Small intestine (tissue), 7 donors: ENCODE results near the gene COQ8A. TPM values are rescaled to one million over a fixed set of nuclear protein-coding genes. Genes with fewer than 3 reads are reported as not detected.

Source experiments
- DNase-seq, 2 donors: peaks; one replicate each; pipeline versions ENCODE4 v3.0.0 to v3.0.0-alpha.2; 2013
- FAIRE-seq: peaks from 2 replicates; lab custom pipeline; 2012; peaks lifted over from hg19 to GRCh38; lab: Jason Lieb, UNC
- H3K27ac ChIP-seq, 3 donors: one replicate each; pipeline ENCODE4 v1.5.1; 2013; ENCODE audit warnings: low read length in 2 of 3, mild to moderate bottlenecking in 2 of 3, control low read depth in 1 of 3, inconsistent platforms in 1 of 3, low read depth in 1 of 3, moderate library complexity in 1 of 3
- H3K27me3 ChIP-seq, 3 donors: one replicate each; pipeline ENCODE4 v1.6.1; 2013; ENCODE audit warnings: low read length in 3 of 3, inconsistent platforms in 1 of 3; ENCODE audit not compliant: control insufficient read depth in 3 of 3, insufficient read depth in 3 of 3
- H3K36me3 ChIP-seq, 3 donors: one replicate each; pipeline ENCODE4 v1.6.1; 2013; ENCODE audit warnings: low read length in 3 of 3, inconsistent platforms in 1 of 3, low read depth in 1 of 3, mild to moderate bottlenecking in 1 of 3, moderate library complexity in 1 of 3; ENCODE audit not compliant: control insufficient read depth in 3 of 3, insufficient read depth in 2 of 3
- H3K4me1 ChIP-seq, 3 donors: one replicate each; pipeline ENCODE4 v1.6.1; 2013; ENCODE audit warnings: low read length in 2 of 3, inconsistent platforms in 1 of 3, low read depth in 1 of 3, mild to moderate bottlenecking in 1 of 3, moderate library complexity in 1 of 3; ENCODE audit not compliant: control insufficient read depth in 3 of 3, insufficient read depth in 2 of 3
- H3K4me3 ChIP-seq, 3 donors: one replicate each; pipeline ENCODE4 v1.5.1; 2013; ENCODE audit warnings: low read length in 3 of 3, control low read depth in 1 of 3, inconsistent platforms in 1 of 3, low read depth in 1 of 3, mild to moderate bottlenecking in 1 of 3, moderate library complexity in 1 of 3
- H3K9me3 ChIP-seq, 2 donors: one replicate each; pipeline ENCODE4 v1.6.1; 2013; ENCODE audit warnings: low read depth in 1 of 2, low read length in 1 of 2; ENCODE audit not compliant: control insufficient read depth in 2 of 2, insufficient read depth in 1 of 2
- WGBS, 3 donors: extraction: QIAGEN DNeasy Blood & Tissue Kit; methylation state at CpG; one replicate each; pipeline ENCODE4 v1.1.7; 2013; 5-methylcytosine and 5-hydroxymethylcytosine counted together
- polyA plus RNA-seq, 4 donors: library from polyadenylated mRNA; stranded (reverse) in 3 of 4; unstranded in 1 of 4; fragments of 200-250 nt in 3 of 4; fragments of 120-200 nt in 1 of 4; gene quantifications; one replicate each; pipeline versions ENCODE4 v1.2.1 to v1.2.3, GENCODE V29; 2013
- donor health status: healthy with polysubstance abuse.
- donor health status: control.
- donor health status: control.
- donor health status: Bipolar disorder and iron deficiency.
- donor health status: healthy.

COQ8A gene
- polyA plus RNA-seq, 4 donors: 35.7 to 52.6 (median 47.7) TPM

DNA sequence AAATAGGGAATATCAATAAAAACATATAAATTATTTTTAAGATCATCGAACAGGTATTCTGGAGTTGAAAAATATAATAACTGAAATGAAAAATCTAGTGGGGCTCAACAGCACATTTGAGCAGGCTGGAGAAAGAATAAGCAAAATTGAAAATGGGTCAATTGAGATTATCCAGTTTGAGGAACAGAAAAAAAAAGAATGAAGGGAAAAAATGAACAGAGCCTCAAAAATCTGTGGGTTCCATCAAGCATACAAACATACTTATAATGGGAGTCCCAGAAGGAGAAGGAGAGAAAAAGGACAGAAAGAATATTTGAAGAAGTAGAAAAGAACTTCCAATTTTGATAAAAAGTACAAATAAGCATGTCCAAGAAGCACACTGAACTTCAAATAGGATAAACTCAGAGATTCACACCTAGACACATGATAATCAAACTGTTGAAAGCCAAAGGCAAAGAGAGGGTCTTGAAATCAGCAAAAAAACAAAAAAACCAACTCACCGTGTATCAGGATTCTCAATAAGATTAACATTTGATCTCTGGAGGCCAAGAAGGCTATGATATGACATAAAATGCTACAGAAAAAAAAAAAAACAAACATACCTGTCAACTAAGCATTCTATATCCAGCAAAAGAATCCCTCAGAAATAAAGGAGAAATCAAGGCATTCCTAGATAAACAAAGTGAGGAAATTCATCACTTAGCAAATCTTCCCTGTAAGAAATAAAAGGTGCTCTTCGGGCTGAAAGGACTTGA, 5.4 kb upstream of the COQ8A start:
- 75 to 97% (median 95%) methylated on average over 3 of the region's 3 CpGs for WGBS, 3 donors
- no peak overlapping the region for H3K27ac ChIP-seq
- no peaks in the 10 kb centered on the region for H3K36me3 ChIP-seq
- H3K4me1 ChIP-seq: peaks cover 4 to 8% (median 4%) of the 10 kb centered on the region in 3 donors
- FAIRE-seq (no peak), DNase-seq (no peak)
- no peaks in the 10 kb centered on the region for H3K27me3 ChIP-seq
- H3K4me3 ChIP-seq: no peak overlapping the region
- H3K9me3 ChIP-seq: peaks cover 0 to 8% of the 10 kb centered on the region in 2 donors

DNA sequence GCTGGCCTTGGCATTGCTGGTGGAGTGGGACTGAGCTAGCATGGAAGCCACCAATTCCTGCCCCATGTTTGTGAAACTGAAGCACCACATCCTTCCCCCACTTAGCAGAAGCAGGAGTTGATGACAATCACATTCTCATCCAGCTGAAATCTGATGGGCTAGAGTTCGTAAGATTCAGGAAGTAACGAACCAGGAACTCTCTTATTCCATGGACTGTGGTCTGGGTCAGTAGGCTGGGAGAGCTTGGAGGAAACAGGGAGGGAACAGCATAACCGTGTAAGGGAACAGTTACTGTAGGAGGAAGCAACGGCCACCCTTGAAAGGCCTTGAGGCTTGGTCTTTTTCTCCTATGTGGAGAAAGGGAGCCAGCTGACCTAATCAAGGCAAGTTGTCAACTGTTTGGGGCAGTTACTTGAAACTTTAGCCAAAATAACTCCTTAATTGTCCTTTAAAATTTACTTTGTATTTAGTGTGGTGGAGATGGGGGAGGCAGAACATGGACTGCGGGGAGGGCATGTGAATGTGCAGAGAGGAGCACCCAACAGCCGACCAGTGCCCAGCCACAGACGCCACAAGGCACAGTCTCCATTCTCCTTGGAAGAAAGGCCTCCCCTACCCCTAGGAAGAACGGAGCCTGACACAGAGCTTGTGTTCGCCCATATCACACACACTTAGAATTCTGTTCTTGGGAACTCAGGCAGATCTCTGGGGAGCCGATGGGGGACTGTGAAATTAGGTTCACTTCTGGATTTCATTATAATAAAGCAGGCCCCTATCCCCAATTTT, 2.0 kb upstream of the COQ8A start:
- 52 to 76% (median 64%) methylated on average over 10 of the region's 10 CpGs for WGBS, 3 donors
- H3K4me3 ChIP-seq: no peak overlapping the region

DNA sequence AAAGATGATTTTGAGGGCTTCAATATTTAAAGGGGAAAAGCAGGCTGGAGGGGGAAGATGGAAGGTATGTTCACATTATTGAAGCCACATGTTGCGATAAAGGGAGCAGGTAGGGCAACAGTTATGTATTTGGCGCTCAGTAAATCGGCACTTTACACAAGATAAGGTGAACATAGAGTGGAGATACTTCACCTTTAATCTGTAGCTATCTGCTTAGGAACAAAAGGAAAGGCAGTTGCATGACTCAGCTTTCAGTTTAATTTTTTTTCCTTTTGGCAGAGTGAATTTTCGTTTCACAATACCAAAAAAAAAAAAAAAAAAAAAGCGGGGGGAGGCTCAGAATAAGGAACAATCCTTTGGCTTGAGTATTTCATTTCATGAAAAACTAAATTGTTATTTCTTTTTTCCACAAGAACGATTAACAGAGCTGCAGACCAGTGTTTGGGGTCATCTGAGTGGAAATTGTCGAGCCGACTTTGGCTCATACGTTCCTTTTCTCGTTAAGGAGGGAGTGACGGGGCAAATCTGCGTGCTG, 1.1 kb upstream of the COQ8A start:
- Histone ChIP-seq H3K27me3 (no peaks in the 10 kb centered on the region), H3K9me3 (peaks cover 0 to 4% of the 10 kb centered on the region in 2 donors), H3K4me1 (peaks cover 8 to 21% (median 18%) of the 10 kb centered on the region in 3 donors), H3K4me3 (peak overlapping the region; percentile 37 to 62 (median 57)), H3K36me3 (peaks cover 0 to 5% (median 0%) of the 10 kb centered on the region in 3 donors), H3K27ac (peak overlapping the region; percentile 81 to 94 (median 87))
- DNase-seq: peak; percentile 72 to 78
- WGBS, 3 donors: 2 to 10% (median 5%) methylated on average over 12 of the region's 12 CpGs
- no peak for FAIRE-seq

More for the DNA sequence above, 2.0 kb upstream of the COQ8A start:
- no peak for FAIRE-seq
- peak in 1 of 2 donors; percentile 83 for DNase-seq
- Histone ChIP-seq H3K36me3 (peaks cover 0 to 5% (median 0%) of the 10 kb centered on the region in 3 donors), H3K4me1 (peaks cover 4 to 15% (median 13%) of the 10 kb centered on the region in 3 donors), H3K9me3 (peaks cover 0 to 5% of the 10 kb centered on the region in 2 donors), H3K27ac (peak overlapping the region in 2 of 3 donors; percentile 17 to 85), H3K27me3 (no peaks in the 10 kb centered on the region)

DNA sequence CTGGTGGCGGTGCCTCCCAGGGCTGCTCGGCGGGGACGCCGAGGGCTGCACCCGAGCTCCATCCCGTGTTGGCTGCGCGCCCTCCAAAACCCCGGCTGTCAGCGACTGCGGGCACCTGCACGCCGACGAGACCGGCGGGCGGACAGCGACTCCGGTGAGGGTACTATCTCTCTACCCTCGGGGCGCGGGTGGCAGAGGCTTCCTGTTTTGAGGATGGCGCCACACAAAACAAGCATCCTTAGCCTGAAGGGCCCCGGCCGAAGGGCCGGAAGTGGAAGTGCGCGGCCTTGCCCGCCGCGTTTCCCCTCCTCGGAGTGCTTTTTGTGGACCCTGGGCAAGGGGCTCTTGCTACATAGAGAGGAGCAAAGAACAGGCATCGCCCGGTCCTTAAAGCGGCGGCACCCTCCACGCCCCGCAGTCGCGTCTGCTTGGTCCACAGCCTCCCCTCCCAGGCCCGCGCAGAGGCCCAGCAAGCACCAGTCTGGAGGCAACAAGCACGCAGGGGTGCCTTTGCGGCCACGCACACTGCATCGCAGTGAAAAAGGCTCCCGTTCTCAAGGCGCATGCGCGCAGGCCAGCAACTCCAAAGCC, 561 bp upstream of the COQ8A start:
- DNase-seq: no peak
- peaks cover 0 to 4% of the 10 kb centered on the region in 2 donors for H3K9me3 ChIP-seq
- no peak for FAIRE-seq
- peaks cover 0 to 5% (median 0%) of the 10 kb centered on the region in 3 donors for H3K36me3 ChIP-seq
- WGBS, 3 donors: 0% methylated on average over 47 to 51 of the region's 51 CpGs
- H3K4me3 ChIP-seq: peak overlapping the region; percentile 37 to 62 (median 57)
- peaks cover 10 to 27% (median 21%) of the 10 kb centered on the region in 3 donors for H3K4me1 ChIP-seq
- H3K27ac ChIP-seq: peak overlapping the region; percentile 81 to 94 (median 87)
- no peaks in the 10 kb centered on the region for H3K27me3 ChIP-seq

DNA sequence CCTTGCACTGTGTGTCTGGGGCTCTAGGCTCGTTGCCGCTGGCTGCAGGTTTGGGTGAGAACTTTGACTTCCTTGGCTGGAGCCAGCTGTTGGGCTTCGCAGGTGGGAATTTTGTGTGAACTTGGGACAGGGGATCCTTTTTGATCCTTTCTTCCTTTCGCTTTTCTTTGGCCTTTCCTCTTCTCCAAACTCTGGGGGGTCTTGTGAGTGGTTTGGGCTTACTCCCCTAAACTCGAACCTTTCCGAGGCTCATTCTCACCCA, 643 bp downstream of the COQ8A start:
- peak overlapping the region in 1 of 3 donors; percentile 82 for H3K27ac ChIP-seq
- 8 to 27% (median 21%) methylated on average over 6 of the region's 6 CpGs for WGBS, 3 donors
- FAIRE-seq (no peak), DNase-seq (no peak)
- no peaks in the 10 kb centered on the region for H3K9me3 ChIP-seq
- H3K27me3 ChIP-seq: no peaks in the 10 kb centered on the region
- peaks cover 0 to 5% (median 0%) of the 10 kb centered on the region in 3 donors for H3K36me3 ChIP-seq
- peaks cover 10 to 38% (median 21%) of the 10 kb centered on the region in 3 donors for H3K4me1 ChIP-seq
- peak overlapping the region; percentile 63 to 84 (median 75) for H3K4me3 ChIP-seq

DNA sequence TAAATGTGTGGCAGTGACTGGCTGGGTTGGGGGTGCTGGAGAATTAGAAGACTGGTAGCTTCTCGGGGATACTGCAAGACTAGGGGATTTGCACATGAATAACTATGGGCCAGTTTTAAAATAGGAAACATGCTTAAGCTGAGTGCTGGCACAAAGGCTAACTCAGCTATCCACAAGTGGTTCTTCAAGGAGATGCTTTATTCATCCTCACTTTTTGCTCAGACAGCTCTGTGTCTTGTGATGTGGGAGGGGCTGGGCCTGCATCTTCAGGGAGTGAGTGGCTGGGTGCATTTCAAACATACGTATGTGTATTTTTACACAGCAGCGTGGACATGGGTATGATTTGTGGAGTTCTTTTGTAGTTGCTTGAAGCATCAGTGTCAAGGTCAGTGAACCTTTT, 2.3 kb downstream of the COQ8A start:
- peaks cover 16 to 43% (median 24%) of the 10 kb centered on the region in 3 donors for H3K4me1 ChIP-seq
- peaks cover 0 to 5% (median 0%) of the 10 kb centered on the region in 3 donors for H3K36me3 ChIP-seq
- DNase-seq (no peak), FAIRE-seq (no peak)
- no peak overlapping the region for H3K27ac ChIP-seq
- no peak overlapping the region for H3K4me3 ChIP-seq
- no peaks in the 10 kb centered on the region for H3K9me3 ChIP-seq
- H3K27me3 ChIP-seq: no peaks in the 10 kb centered on the region
- WGBS, 3 donors: 17 to 70% (median 30%) methylated on average over 3 of the region's 3 CpGs

DNA sequence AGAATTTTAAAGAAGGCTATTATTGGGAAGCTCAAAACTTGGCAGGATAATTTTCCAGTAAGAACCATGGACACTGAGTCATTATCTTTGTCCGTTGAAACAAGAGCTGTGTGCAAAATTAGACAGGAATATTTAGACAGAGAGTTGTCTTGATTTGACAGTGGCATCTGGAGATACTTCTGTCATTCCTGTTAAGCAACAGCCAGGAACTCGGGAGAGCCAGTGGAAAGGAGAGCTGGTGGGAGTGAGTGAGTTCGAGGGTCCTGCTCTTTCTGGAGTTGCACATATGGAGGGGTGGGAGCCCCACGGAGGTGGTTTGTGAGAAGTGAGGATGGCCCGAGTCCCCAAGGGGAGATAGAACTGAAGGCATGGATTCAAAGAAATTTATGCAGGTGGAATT, 3.1 kb downstream of the COQ8A start:
- DNase-seq (peak in 1 of 2 donors; percentile 3), FAIRE-seq (no peak)
- Histone ChIP-seq H3K27ac (no peak overlapping the region), H3K9me3 (peaks cover 0 to 2% of the 10 kb centered on the region in 2 donors), H3K4me1 (peaks cover 16 to 43% (median 18%) of the 10 kb centered on the region in 3 donors), H3K27me3 (no peaks in the 10 kb centered on the region), H3K4me3 (no peak overlapping the region), H3K36me3 (peaks cover 0 to 5% (median 0%) of the 10 kb centered on the region in 3 donors)
- 28 to 59% (median 41%) methylated on average over 5 of the region's 5 CpGs for WGBS, 3 donors

DNA sequence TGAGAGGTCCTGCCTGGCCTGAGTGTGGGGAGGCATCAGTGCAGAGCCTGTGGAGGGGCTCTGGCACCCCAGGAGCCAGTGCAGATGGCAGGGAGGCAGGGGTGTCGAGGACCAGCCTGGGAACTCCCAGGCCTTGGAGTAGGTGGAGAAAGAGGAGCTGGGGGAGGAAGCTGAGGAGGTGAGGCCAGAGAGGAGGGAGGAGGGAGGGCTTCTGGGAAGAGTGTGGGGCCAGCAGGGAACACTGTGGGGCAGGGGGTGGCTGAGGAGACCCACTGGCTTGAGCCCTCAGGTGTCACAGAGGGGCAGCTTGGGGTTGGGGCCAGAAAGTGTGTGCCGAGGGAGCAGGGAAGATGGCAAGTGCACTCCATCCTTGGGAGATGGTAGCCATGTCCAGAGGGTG, 3.8 kb downstream of the COQ8A start:
- Histone ChIP-seq H3K27ac (peak overlapping the region in 2 of 3 donors; percentile 16 to 85), H3K36me3 (peaks cover 0 to 6% (median 0%) of the 10 kb centered on the region in 3 donors), H3K27me3 (no peaks in the 10 kb centered on the region), H3K4me3 (no peak overlapping the region), H3K4me1 (peaks cover 12 to 39% (median 15%) of the 10 kb centered on the region in 3 donors), H3K9me3 (peaks cover 0 to 4% of the 10 kb centered on the region in 2 donors)
- no peak for DNase-seq
- WGBS, 3 donors: 40 to 70% (median 49%) methylated on average over 2 of the region's 2 CpGs
- FAIRE-seq: no peak
